Activated CD4-positive, alpha-beta T cell treated with anti-CD3 and anti-CD28 coated beads, Interleukin-2, amount 50 U/mL, for 4 hours (primary cell): ENCODE data around the gene UTF1.
"Not testable (repeated sequence)": the region's sequence is repeated elsewhere in the genome, so short reads cannot be mapped to it uniquely, and the experiment has no call there.

ENCODE experiments used
- DNase-seq, 2 experiments: peaks; one replicate each; pipeline ENCODE4 v3.0.0-alpha.2; 2020

The UTF1 gene

GRCh38 chr10:133229265-133230043 lies 563 bp upstream of the UTF1 start:
- DNase-seq, result no peak

- no peak for DNase-seq
These were observed 574 bp downstream of the UTF1 start for GRCh38 chr10:133230387-133231195.

GRCh38 chr10:133231244-133231945 lies 1.4 kb downstream of the UTF1 start:
- DNase-seq, result no peak

GRCh38 chr10:133231946-133232574 lies 2.0 kb downstream of the UTF1 start:
- DNase-seq, result no peak

- not testable (repeated sequence) for DNase-seq
These were observed 4.8 kb downstream of the UTF1 start for GRCh38 chr10:133234796-133235195.

GRCh38 chr10:133235265-133235855 lies 5.3 kb downstream of the UTF1 start:
- DNase-seq, result no peak

- no peak for DNase-seq
These were observed 5.9 kb downstream of the UTF1 start for GRCh38 chr10:133235932-133236331.

GRCh38 chr10:133236401-133237240 lies 6.6 kb downstream of the UTF1 start:
- no peak for DNase-seq

- DNase-seq, result no peak
These were observed 7.2 kb downstream of the UTF1 start for GRCh38 chr10:133237241-133237587.

- DNase-seq, result no peak
These were observed 7.8 kb downstream of the UTF1 start, which contains the start of gene VENTX for GRCh38 chr10:133237588-133238465. Gene VENTX, plus strand, starts transcription at chr10:133237855. Its CDS starts 60 bp downstream, at chr10:133237915.

GRCh38 chr10:133238466-133238804 lies 8.4 kb downstream of the UTF1 start:
- no peak for DNase-seq

- no peak for DNase-seq
These were observed 10.0 kb downstream of the UTF1 start for GRCh38 chr10:133239990-133240389.

- no peak for DNase-seq
These were observed 11.6 kb downstream of the UTF1 start for GRCh38 chr10:133241501-133242205.

- no peak for DNase-seq
These were observed 12.8 kb downstream of the UTF1 start for GRCh38 chr10:133242611-133243356.

GRCh38 chr10:133243593-133243992 lies 13.6 kb downstream of the UTF1 start:
- DNase-seq, result no peak

GRCh38 chr10:133245439-133246235 lies 15.6 kb downstream of the UTF1 start:
- DNase-seq, result no peak

GRCh38 chr10:133246236-133246626 lies 16.2 kb downstream of the UTF1 start:
- no peak for DNase-seq

- no peak for DNase-seq
These were observed 17.8 kb downstream of the UTF1 start for GRCh38 chr10:133247681-133248333.
